WI38 (cell line): ENCODE data around the gene KIF2B.
"Not testable (repeated sequence)": the region's sequence is repeated elsewhere in the genome, so short reads cannot be mapped to it uniquely, and the experiment has no call there.

Experiments used
- H3K4me3 ChIP-seq: 2 replicates; pipeline ENCODE4 v1.5.1; 2011; ENCODE audit warnings: low read depth, mild to moderate bottlenecking, control low read depth, low read length
- TF ChIP-seq, protein P1 (sequence below): IDR thresholded peaks from 2 replicates; pipeline ENCODE4 v1.5.1; 2012; ENCODE audit warnings: low read depth, mild to moderate bottlenecking, control low read depth, low read length

KIF2B gene

DNA sequence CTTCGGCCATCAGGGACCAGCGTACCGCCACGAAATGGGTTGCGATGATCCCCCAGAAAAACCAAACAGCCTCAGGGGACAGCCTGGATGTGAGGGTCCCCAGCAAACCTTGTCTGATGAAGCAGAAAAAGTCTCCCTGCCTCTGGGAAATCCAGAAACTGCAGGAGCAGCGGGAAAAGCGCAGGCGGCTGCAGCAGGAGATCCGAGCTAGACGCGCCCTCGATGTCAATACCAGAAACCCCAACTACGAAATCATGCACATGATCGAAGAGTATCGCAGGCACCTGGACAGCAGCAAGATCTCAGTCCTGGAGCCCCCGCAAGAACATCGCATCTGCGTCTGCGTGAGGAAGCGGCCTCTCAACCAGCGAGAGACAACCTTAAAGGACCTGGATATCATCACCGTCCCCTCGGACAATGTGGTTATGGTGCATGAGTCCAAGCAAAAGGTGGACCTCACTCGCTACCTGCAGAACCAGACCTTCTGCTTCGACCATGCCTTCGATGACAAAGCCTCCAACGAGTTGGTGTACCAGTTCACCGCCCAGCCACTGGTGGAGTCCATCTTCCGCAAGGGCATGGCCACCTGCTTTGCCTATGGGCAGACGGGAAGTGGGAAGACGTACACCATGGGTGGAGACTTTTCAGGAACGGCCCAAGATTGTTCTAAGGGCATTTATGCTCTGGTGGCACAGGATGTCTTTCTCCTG lies 769 bp downstream of the KIF2B start:
- TF ChIP-seq, protein P1, sequence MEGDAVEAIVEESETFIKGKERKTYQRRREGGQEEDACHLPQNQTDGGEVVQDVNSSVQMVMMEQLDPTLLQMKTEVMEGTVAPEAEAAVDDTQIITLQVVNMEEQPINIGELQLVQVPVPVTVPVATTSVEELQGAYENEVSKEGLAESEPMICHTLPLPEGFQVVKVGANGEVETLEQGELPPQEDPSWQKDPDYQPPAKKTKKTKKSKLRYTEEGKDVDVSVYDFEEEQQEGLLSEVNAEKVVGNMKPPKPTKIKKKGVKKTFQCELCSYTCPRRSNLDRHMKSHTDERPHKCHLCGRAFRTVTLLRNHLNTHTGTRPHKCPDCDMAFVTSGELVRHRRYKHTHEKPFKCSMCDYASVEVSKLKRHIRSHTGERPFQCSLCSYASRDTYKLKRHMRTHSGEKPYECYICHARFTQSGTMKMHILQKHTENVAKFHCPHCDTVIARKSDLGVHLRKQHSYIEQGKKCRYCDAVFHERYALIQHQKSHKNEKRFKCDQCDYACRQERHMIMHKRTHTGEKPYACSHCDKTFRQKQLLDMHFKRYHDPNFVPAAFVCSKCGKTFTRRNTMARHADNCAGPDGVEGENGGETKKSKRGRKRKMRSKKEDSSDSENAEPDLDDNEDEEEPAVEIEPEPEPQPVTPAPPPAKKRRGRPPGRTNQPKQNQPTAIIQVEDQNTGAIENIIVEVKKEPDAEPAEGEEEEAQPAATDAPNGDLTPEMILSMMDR: no peak
- H3K4me3 ChIP-seq: no peak overlapping the region

DNA sequence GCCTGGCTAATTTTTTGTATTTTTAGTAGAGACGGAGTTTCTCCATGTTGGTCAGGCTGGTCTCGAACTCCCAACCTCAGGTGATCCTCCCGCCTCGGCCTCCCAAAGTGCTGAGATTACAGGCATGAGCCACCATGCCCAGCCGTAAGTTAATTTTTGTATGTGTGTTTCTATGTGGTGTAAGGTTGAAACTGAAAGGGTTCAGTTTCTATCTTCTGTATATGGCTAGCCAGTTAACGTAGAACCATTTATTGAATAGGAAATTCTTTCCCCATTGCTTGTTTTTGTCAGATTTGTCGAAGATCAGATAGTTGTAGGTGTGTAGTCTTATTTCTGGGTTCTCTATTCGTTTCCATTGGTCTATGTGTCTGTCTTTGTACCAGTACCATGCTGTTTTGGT lies 12.0 kb downstream of the KIF2B start:
- not testable (repeated sequence) for H3K4me3 ChIP-seq

DNA sequence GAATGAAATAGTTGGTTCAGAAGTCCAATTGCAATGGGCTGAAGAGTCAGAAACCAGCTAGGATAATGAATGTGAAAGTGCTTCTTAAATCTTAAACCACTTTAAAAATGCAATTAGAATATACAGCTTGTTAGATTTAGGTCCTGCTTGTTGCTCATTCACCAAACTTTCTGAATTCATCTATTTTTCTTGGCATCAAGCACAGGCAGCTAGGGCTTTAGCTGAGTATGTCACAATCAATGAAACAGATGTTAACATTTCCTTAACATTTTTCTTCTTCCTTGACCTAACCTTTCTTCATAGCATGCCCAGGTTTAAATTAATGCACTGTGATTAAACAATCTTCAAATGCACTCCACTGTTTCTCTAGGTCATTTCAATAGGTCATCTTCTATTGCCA lies 14.4 kb downstream of the KIF2B start:
- TF ChIP-seq, protein P1: no peak

DNA sequence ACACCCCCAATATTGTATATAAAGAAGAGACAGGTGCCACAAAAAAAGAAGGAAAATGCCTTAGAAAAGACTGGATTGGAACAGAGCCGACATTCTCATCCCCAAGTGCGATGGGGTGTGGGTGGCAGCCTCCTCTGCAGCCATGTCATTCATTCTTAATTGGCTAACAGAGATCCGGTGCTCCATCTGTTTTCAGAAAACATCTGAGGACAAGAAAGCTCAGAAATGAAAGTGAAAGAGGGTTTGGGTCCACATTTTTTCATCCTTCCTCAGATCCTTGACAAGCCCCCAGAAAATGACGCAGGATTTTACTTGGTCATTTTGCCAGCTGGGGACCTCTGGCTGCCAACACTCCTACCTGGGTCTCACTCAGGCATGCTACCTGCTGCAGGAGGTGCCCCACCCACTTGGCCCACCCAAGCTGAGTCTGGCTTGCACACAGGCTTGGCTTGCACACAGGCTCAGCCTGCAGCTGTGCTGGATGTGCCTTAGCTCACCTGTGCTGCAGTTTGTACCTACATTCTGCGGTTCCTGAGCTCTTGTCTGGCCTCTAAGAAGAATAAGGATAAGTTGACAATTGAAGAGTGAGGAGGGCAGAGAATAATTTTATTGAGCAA lies 21.9 kb downstream of the KIF2B start:
- TF ChIP-seq, protein P1: no peak
- no peak overlapping the region for H3K4me3 ChIP-seq

More for the DNA sequence above, 14.4 kb downstream of the KIF2B start:
- H3K4me3 ChIP-seq: no peak overlapping the region

DNA sequence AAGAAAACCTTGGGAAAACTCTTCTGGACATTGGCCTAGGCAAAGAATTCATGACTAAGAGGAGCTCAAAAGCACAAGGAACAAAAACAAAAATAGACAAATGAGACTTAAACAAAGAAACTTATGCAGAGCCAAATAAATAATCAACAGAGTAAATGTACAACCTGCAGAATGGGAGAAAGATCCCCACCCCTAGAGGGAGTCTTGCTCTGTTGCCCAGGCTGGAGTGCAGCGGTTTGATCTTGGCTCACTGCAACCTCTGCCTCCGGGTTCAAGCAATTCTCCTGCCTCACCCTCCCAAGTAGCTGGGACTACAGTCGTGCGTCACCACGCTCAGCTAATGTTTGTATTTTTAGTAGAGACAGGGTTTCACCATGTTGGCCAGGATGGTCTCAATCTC lies 48.4 kb downstream of the KIF2B start:
- H3K4me3 ChIP-seq: not testable (repeated sequence)
